A172 (cell line): ENCODE measurements around the gene C3orf20. TPM values are rescaled to one million over a fixed set of nuclear protein-coding genes. Genes with fewer than 3 reads are reported as not detected.

Source experiments
- DNase-seq: peaks from one replicate; pipeline ENCODE4 v3.0.0-alpha.2; 2015; ENCODE audit warnings: low spot score
- total RNA-seq: library from RNA; depleted of rRNA; stranded (reverse); fragments of >200 nt; shearing (Covaris generic); gene quantifications from 2 replicates; pipeline ENCODE4 v1.2.3, GENCODE V29; 2014

C3orf20 gene
- total RNA-seq, 1 experiment from 2014 or later, result not detected

GRCh38 chr3:14758959-14759358, 84.0 kb downstream of the C3orf20 start:
- no peak for DNase-seq

- DNase-seq, result no peak
Observed at GRCh38 chr3:14760185-14760584, 85.2 kb downstream of the C3orf20 start.

DNA sequence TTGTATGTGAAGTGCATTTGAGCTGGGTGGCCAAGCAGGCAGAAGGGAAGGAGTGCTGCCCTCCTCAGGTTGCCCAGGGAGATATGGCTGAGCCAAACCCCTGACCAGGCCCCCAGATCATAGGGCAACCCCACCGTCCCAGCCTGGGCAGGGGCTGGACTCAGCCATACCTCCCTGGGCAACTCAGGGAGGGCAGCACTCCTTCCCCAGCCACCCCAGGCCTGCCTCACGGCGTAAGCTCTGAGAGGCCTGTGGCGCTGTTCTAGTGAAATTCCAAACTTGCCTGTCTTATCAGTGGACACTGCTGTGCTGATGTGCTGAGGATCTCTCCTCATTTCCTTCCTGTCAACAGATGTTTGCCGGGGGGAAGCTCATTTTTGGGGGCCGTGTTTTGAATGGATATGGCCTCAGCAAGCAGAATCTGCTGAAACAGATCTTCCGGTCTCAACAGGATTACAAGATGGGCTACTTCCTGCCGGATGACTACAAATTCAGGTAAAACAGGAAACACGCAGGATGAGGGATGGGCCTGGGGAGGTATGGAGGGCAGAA, 86.3 kb downstream of the C3orf20 start:
- no peak for DNase-seq

GRCh38 chr3:14761866-14762265, 86.9 kb downstream of the C3orf20 start:
- DNase-seq, result no peak

DNA sequence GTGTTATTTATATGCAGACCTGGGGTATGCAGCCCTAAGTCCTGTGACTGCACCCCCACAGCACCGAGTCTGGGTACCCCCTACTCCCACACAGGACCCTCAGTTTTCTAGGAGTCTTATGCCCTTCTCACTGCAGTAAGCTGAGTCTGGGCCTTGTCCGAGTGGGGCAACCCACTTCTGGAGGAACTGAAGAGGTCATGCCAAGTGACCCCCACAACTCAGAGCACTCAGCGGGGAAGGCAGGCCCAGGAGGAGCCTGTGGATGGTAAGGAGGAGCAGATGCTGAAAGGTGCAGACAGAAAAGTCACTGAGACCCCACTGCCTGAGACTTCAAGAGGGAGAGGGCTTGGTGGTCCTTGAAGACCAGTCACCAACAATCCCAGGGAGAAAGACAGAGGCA, 87.8 kb downstream of the C3orf20 start:
- no peak for DNase-seq

GRCh38 chr3:14764331-14765059, 89.6 kb downstream of the C3orf20 start:
- DNase-seq, result no peak

GRCh38 chr3:14765060-14765400, 90.1 kb downstream of the C3orf20 start:
- no peak for DNase-seq

DNA sequence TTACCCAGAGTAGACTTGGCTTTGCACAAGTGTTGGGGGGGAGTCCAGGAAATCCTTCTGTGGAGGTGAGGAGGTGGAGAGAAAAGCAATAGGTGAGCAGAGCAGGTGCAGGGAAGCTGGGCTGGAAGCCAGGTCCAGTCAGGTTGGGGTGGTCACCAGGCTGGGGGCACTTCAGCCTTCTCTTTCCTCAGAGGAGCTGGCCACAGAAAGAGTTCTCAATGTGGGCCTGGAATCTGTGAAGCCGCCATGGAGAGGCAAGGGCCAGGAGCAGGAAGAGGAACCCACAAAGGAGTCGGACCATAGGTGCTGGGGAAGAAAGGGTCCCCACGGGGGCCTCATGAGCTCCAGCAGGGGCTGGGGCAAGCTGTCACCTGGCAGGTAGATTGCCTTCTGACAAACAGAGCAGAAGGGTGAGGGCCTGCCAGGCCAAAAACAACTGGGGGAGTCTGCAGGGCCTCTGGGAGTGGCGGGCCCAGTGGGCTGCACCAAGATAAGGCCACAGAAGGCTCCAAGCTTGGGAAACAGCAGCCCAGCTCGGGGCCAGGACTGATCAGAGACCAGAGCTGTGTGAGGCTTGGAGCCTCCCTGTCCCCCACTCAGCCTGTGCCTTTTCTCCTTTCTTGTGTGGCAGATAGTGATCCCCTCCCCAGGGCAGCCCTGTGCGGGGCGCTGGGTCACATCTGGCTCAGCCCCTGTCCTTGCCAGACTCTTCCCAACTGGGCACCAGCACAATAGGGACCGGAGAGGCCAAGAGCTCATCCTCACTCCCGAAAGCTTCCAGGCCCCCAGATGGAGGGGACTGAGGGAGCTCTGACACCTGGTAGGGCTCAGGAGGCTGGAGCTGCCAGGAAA, 90.9 kb downstream of the C3orf20 start:
- DNase-seq, result no peak

- no peak for DNase-seq
Observed at GRCh38 chr3:14766428-14767244, 91.7 kb downstream of the C3orf20 start.

DNA sequence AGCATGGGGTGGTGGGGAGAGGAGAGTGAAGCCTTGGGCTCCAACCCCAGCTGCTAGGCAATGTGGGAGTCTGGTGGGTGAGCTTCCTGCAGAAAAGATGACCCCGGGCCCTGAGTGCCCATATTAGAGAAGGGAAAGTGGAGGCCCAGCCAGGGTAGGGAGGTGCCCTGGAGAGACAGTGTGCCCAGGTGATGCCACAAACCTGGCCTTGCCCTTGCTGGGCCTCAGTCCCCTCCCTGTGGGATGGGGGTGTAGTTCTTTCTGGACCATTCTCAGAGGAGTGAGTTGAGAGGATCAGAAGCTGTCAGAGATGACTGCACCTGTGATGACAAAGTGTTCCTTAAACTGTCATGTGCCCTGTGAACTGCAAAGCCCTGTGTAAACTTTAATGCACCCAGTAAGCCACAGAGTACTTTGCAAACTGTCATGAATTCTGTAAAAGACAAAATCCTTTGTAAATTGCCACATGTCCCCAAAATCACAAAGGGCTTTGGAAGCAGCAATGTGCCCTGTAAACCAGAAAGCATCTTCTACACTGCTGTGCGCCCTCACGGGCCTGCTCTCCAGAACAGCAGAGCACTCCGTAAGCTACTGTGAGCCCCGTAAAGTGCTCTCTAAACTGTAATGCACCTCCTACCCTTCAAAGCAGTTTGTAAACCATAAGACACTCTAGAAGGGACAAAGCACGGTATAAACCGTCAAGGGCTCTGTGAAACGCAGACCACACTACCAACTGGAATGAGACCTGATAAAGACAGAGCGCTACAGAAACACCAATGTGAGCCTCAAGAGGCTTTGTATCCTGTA, 92.5 kb downstream of the C3orf20 start:
- no peak for DNase-seq

- no peak for DNase-seq
Observed at GRCh38 chr3:14768182-14768790, 93.3 kb downstream of the C3orf20 start.

DNA sequence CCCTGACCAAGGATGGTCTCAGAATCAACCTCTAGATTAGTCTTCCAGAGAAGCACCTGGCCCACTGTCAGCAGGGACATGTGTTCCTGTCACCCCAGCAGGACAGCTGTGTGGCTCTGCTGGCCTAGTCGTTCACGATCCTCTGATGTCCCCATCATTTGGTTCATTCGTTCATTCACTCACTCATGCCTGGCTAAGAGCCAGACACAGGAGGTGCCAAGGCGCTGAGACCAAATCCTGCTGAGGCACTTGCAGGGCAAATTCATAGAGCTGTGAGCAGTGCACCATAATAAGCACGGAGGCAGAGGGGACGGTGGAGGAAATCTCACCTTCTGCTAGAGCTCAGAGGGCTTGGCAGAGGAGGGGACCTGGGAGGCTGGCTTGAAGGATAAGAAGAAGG, 93.9 kb downstream of the C3orf20 start:
- DNase-seq, result no peak

DNA sequence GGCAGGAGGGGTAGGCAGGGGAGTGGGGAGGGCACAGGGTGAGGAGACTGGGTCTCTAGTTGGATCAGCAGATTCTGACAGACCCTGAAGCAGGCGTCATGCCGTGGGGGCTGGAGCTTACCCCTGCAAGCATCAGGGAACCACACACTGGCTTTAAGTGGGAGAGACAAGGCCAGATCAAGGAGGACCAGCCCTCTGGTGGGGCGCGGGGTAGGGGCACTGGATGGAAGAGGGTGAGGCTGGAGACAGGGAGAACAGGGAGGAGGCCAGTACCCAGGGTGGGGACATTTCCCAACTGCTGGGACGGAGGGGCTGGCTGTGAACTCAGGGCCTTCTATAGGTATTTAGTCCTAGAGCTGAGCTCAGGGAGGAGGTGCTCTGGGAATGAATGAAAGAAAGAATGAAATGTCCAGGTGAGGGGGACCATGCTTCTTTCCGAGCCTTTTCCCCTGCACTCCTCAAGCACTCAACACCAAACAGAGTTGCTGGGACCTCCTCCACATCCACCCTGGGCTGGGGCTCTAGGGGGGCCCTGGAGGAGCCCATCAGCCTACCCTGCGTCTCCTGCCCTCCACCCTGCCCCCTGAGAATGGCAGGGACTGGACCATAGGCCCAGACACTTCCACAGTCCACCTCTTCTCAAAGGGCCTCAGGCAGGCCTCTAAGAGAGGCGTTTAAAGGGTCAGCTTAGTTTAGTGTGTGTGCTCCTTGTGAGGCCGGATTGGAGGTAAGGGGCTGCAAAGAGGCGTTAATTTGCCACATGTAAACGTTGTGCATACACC, 94.8 kb downstream of the C3orf20 start:
- no peak for DNase-seq

GRCh38 chr3:14770591-14770990, 95.7 kb downstream of the C3orf20 start:
- DNase-seq, result no peak

DNA sequence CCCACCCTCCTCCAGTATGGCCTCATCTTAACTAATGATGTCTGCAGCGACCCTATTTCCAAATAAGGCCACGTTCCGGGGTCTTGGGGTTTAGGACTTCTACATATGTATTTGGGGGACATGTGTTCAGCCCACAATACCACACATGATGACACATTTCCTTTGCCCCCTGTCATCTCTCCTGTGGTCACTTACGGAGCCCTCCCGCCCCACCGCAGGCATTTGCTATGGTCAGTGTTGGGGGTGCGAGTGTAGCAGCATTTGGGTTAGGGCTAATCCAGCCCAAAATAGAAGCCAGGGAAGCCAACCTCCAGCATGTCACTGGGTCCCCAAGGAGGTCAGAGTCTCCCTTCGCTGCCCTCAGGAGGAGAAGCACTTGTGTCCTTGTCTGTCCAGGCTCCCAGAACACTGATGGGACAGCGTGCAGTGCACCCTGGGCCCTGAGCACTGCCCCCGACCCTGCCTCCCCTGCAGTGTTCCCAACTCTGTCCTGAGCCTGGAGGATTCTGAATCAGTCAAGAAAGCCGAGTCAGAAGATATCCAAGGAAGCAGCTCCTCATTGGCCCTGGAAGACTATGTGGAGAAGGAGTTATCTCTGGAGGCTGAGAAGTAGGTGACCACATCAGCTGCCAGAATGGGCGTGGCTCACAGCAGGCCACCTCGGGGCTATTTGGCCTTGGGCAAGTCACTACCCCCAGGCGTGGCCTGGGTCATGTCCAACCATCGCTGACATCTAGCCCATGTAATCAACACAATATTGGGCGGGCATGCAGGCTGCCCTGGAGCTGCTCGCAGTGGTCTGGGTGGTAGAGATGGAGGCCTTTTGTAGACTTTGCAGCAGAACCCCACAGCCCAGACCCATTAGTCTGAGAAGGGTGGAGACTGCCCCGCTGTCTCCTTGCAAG, 96.9 kb downstream of the C3orf20 start:
- DNase-seq, result no peak

DNA sequence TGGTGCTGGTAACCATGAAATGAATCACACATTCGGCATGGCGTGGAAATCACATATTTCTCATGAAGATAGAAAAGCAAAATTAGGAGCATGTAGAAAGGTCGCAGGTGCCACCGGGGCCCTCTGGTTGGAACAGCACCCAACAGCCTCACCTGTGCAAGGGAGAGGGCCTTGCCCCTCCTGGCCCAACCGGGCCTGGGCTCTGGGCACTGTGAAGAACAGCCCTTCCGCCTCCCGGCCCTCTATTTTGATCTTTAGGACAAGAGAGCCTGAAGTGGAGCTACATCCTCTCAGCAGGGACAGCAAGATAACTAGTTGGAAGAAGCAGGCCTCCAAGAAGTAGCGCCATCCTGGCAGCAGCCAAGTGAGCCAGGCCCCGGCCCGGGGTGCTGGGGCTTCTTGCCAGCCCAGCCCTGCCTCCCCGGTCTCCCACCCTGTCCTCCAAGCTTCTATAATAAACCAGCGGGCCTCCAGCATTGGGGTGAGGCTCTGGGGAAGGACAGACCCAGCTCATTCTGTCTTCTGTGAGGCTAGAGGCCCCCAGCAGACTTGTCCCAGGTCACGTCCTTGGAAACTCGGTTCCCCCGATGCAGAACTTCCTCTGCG, 97.7 kb downstream of the C3orf20 start:
- DNase-seq, result no peak

DNA sequence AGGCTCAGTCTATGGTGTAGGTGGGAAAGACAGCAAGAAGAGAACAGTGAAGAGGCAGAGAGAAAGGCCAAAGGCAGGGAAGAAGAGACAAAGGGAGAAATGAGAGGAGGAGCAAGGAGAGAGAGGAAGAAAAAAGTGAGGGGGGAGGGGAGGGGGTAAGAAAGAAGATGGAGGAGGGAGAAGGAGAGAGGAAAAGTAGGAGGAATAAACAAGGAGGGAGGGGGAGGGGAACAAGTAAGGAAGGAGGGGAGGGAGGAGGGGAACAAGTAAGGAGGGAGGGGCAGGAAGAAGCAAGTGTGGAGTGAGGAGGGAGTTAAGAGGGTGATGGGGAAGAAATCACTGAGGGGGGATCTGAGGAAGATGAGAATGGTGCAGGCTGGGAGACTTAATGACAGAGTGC, 98.3 kb downstream of the C3orf20 start:
- DNase-seq, result no peak

GRCh38 chr3:14773691-14774128, 98.8 kb downstream of the C3orf20 start:
- DNase-seq, result no peak
